Karpas-422 (cell line): ENCODE data around the gene SUCLG2. TPM values are rescaled to one million over a fixed set of nuclear protein-coding genes. Genes with fewer than 3 reads are reported as not detected.

Experiments used
- DNase-seq: peaks from one replicate; pipeline ENCODE4 v3.0.0-alpha.2; 2015
- H2AFZ ChIP-seq: fragments of 200-600 bp; sonication (generic); 2 replicates; pipeline ENCODE4 v1.6.1; 2014; ENCODE audit warnings: antibody characterized with exemption, low read length, mixed read lengths
- H3K27ac ChIP-seq: fragments of 200-600 bp; sonication (generic); 2 replicates; pipeline ENCODE4 v1.5.1; 2014; ENCODE audit warnings: mild to moderate bottlenecking, low read length, moderate library complexity
- H3K27me3 ChIP-seq: fragments of 200-600 bp; sonication (generic); 2 replicates; pipeline ENCODE4 v1.6.1; 2014; ENCODE audit warnings: low read length, mixed read lengths
- H3K36me3 ChIP-seq: fragments of 200-600 bp; sonication (generic); 2 replicates; pipeline ENCODE4 v1.6.1; 2014; ENCODE audit warnings: low read length, mixed read lengths; ENCODE audit not compliant: insufficient read depth
- H3K4me1 ChIP-seq: fragments of 200-600 bp; sonication (generic); 2 replicates; pipeline ENCODE4 v1.6.1; 2014; ENCODE audit warnings: mild to moderate bottlenecking, low read length, mixed read lengths
- H3K4me2 ChIP-seq: fragments of 200-600 bp; sonication (generic); 2 replicates; pipeline ENCODE4 v1.6.1; 2014; ENCODE audit warnings: low read length, low read depth, mild to moderate bottlenecking; ENCODE audit not compliant: poor library complexity, severe bottlenecking
- H3K4me3 ChIP-seq: fragments of 200-600 bp; sonication (generic); 2 replicates; pipeline ENCODE4 v1.5.1; 2014; ENCODE audit warnings: mild to moderate bottlenecking, antibody characterized with exemption, low read length, mixed read lengths
- H3K79me2 ChIP-seq: fragments of 200-600 bp; sonication (generic); 2 replicates; pipeline ENCODE4 v1.6.1; 2014; ENCODE audit warnings: mild to moderate bottlenecking, low read length, mixed read lengths
- H3K9ac ChIP-seq: fragments of 200-600 bp; sonication (generic); 2 replicates; pipeline ENCODE4 v1.6.0; 2014; ENCODE audit warnings: low read length
- H3K9me2 ChIP-seq: fragments of 200-600 bp; sonication (generic), shearing (Covaris generic); replicated peaks from 2 replicates; pipeline ENCODE4 v1.6.0; 2014; ENCODE audit warnings: mild to moderate bottlenecking, low read length, moderate library complexity; ENCODE audit not compliant: insufficient read depth
- H3K9me3 ChIP-seq: fragments of 300-700, 200-600 bp; sonication (generic); 2 replicates; pipeline ENCODE4 v1.6.1; 2014; ENCODE audit warnings: low read length, mixed read lengths
- H4K20me1 ChIP-seq: fragments of 200-600 bp; sonication (generic); 2 replicates; pipeline ENCODE4 v1.6.1; 2014; ENCODE audit warnings: mild to moderate bottlenecking, antibody characterized with exemption, low read length, low read depth; ENCODE audit not compliant: insufficient read depth
- total RNA-seq: library from RNA; depleted of rRNA; stranded (reverse); fragments of >200 nt; shearing (Covaris generic); gene quantifications from 2 replicates; pipeline ENCODE4 v1.2.3, GENCODE V29; 2014; ENCODE audit warnings: low replicate concordance

Gene SUCLG2
- total RNA-seq, 1 experiment from 2014 or later: 53.6 TPM

DNA sequence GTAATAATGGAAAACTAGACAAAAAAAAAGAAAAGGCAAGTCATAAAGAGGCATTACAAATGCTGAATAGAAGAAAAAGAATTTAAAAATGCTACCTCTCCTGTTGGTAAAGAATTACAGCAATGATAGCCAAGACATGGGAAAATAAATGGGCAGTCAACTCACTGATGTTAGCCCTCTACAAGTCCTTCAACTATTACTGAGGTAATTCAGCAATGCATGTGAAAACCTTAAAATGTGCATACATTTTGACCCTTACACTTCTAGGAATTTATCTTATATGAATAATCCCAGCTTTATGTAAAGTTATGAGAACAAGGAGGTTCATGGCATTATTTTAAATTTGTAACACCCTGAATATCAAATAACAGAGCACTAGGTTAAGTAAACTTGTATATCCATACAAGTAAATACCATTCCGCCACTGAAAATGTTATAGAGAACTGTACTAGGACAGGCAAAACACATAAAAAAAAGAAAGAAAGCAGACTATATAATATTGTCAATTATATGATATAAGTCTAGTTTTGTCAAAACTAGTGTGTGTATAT is 166.8 kb downstream of the SUCLG2 start:
- H2AFZ ChIP-seq: no peak overlapping the region
- no peak for DNase-seq
- no peak overlapping the region for H3K4me3 ChIP-seq
- H3K4me1 ChIP-seq: peaks cover 12% of the 10 kb centered on the region
- H3K9me3 ChIP-seq: no peaks in the 10 kb centered on the region
- H3K9me2 ChIP-seq: no peaks in the 10 kb centered on the region
- no peaks in the 10 kb centered on the region for H4K20me1 ChIP-seq
- H3K27me3 ChIP-seq: no peaks in the 10 kb centered on the region
- H3K27ac ChIP-seq: no peak overlapping the region
- H3K9ac ChIP-seq: no peak overlapping the region
- H3K4me2 ChIP-seq: no peak overlapping the region
- H3K36me3 ChIP-seq: no peaks in the 10 kb centered on the region
- H3K79me2 ChIP-seq: no peaks in the 10 kb centered on the region

DNA sequence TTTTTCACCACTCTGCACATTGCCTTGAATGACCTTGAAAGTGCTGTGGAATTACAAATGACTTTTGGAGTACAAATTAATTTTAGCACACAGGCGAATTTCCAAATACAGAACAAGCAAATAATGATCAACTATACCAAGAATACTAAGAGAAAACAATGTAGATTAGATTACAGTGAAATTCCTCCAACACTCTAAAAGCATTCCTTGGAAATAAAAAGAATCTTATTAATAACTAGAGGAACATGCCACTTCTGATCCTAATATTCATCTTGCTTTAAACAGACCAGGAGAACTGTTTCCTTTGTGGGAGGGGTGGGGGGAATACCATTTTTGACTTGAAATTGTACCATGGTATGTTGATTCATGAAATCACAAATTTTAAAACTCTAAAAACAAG is 167.5 kb downstream of the SUCLG2 start:
- DNase-seq: no peak
- peaks cover 12% of the 10 kb centered on the region for H3K4me1 ChIP-seq
- no peaks in the 10 kb centered on the region for H4K20me1 ChIP-seq
- no peak overlapping the region for H3K4me3 ChIP-seq
- no peak overlapping the region for H3K27ac ChIP-seq
- H3K9me3 ChIP-seq: no peaks in the 10 kb centered on the region
- no peak overlapping the region for H3K9ac ChIP-seq
- H3K27me3 ChIP-seq: no peaks in the 10 kb centered on the region
- H2AFZ ChIP-seq: no peak overlapping the region
- no peaks in the 10 kb centered on the region for H3K9me2 ChIP-seq
- no peak overlapping the region for H3K4me2 ChIP-seq
- no peaks in the 10 kb centered on the region for H3K36me3 ChIP-seq
- H3K79me2 ChIP-seq: no peaks in the 10 kb centered on the region

DNA sequence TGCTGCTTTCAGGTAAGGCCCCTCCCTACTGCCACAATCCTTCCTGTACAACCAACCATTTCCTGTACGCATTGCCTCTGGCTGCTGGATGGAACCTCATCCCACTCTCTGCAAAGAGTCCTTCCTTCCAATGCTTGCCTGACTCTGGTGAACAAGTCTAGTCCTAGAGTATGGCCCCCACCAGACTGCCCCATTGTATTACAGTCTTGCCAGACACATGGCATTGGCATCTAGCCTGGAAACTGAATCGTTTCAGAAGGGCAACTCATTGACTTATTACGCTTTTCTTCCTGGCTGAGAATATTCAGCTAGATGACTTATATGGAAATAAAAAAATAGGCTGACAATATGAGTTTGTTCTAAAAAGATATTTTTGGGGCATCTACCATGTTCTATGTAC is 170.3 kb downstream of the SUCLG2 start:
- Histone ChIP-seq H3K4me1 (peaks cover 12% of the 10 kb centered on the region), H3K4me3 (no peak overlapping the region), H2AFZ (no peak overlapping the region), H3K4me2 (no peak overlapping the region), H3K27ac (no peak overlapping the region), H3K79me2 (peaks cover 3% of the 10 kb centered on the region; the same call in 1 of the 2 replicates), H3K27me3 (no peaks in the 10 kb centered on the region), H4K20me1 (no peaks in the 10 kb centered on the region), H3K9me2 (no peaks in the 10 kb centered on the region), H3K9ac (no peak overlapping the region), H3K9me3 (no peaks in the 10 kb centered on the region), H3K36me3 (no peaks in the 10 kb centered on the region)
- no peak for DNase-seq

DNA sequence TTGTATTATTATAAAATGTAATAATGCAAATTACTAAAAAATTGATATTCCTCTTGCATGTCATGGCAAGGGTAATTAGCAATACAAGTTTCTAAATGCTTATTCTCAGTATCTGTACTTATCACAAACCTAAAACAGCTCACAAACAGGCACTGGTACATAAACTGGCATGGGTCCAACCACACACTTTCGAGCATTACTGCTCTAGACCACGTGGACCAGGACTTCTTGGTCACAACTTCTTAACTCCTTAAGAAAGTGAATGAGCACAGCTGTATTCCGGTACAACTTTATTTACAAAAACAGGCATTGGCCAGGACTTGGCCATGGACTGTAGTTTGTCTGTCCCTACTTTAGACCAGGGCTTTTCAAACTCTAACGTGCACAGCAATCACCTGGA is 173.3 kb downstream of the SUCLG2 start:
- H3K27ac ChIP-seq: no peak overlapping the region
- no peak overlapping the region for H3K4me3 ChIP-seq
- no peaks in the 10 kb centered on the region for H3K9me3 ChIP-seq
- H3K9ac ChIP-seq: no peak overlapping the region
- DNase-seq: no peak
- no peaks in the 10 kb centered on the region for H3K27me3 ChIP-seq
- no peaks in the 10 kb centered on the region for H3K4me1 ChIP-seq
- H3K79me2 ChIP-seq: peaks cover 3% of the 10 kb centered on the region; the same call in 1 of the 2 replicates
- H3K36me3 ChIP-seq: no peaks in the 10 kb centered on the region
- no peaks in the 10 kb centered on the region for H4K20me1 ChIP-seq
- no peak overlapping the region for H3K4me2 ChIP-seq
- no peak overlapping the region for H2AFZ ChIP-seq
- no peaks in the 10 kb centered on the region for H3K9me2 ChIP-seq

DNA sequence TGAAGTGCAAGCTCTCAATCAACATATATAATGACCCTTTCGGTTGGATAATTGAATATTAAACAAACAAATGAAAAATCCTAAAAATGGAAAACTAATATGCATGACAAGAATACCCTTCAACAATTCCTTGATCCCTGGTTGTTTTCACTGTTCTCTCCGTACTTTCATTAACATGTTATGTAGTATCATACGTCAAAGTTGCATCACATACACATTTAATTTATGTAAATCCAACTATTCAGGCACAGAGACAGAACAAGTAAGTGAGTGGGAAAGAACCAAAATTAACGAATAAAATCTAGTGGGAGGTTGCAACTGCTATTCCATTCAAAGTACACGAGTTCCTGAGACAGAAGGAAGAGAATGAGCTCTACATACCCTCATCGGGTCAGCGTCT is 176.0 kb downstream of the SUCLG2 start:
- Histone ChIP-seq H3K4me1 (no peaks in the 10 kb centered on the region), H3K9me3 (no peaks in the 10 kb centered on the region), H3K27me3 (no peaks in the 10 kb centered on the region), H4K20me1 (no peaks in the 10 kb centered on the region), H3K79me2 (peaks cover 3% of the 10 kb centered on the region; the same call in 1 of the 2 replicates), H3K36me3 (no peaks in the 10 kb centered on the region), H2AFZ (no peak overlapping the region), H3K4me2 (no peak overlapping the region), H3K27ac (no peak overlapping the region), H3K9ac (no peak overlapping the region), H3K4me3 (no peak overlapping the region), H3K9me2 (no peaks in the 10 kb centered on the region)
- no peak for DNase-seq

DNA sequence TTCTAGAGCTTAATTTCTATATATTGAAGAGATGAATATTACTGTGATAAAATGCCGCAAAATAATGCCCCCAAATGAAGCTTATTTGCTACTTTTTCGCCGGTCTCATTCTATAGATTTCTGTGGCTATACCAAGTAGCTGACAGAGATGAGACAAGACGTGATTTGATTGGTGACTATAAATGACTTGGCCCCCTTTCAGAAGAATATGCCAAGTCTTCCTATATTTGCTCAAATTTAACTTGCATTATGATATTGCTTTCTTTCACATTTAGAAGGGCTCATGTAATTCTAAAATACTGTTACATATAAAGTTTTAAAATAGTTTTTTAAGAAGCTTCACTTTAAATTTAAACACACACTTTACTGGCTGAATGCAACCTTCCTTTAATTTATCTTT is 180.1 kb downstream of the SUCLG2 start:
- Histone ChIP-seq H3K4me1 (no peaks in the 10 kb centered on the region), H3K79me2 (peaks cover 3% of the 10 kb centered on the region; the same call in 1 of the 2 replicates), H3K27ac (no peak overlapping the region), H3K4me3 (no peak overlapping the region), H3K27me3 (no peaks in the 10 kb centered on the region), H3K9me2 (peaks cover 5% of the 10 kb centered on the region; the same call in 1 of the 2 replicates), H3K9me3 (no peaks in the 10 kb centered on the region), H3K36me3 (no peaks in the 10 kb centered on the region), H3K9ac (no peak overlapping the region), H2AFZ (no peak overlapping the region), H4K20me1 (no peaks in the 10 kb centered on the region), H3K4me2 (no peak overlapping the region)
- no peak for DNase-seq

DNA sequence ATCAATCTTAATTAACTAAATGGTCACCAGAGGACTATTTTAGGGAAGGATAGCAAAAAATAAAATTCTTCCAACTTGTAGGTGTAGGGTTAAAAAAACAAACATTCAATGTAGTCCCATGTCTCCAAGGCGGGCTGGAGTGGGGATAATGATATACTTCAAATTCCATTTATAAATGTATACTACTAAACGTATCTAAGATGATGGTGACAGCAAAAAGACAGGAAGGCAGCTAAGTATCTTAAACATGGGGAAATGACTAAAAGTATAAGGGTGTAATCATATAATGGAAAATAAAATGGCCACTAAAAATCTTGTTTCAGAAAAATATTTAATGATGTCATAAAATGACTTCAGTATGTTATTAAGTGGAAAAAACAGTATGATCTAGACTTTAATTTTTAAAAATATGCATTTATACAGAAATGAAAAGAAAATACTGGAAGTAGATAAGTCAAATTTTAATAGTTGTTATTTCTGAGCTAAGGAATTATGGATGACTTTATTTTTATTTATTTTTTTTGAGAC is 181.7 kb downstream of the SUCLG2 start:
- H2AFZ ChIP-seq: no peak overlapping the region
- H3K36me3 ChIP-seq: no peaks in the 10 kb centered on the region
- no peaks in the 10 kb centered on the region for H3K27me3 ChIP-seq
- H4K20me1 ChIP-seq: no peaks in the 10 kb centered on the region
- peaks cover 5% of the 10 kb centered on the region; the same call in 1 of the 2 replicates for H3K9me2 ChIP-seq
- H3K9me3 ChIP-seq: no peaks in the 10 kb centered on the region
- no peak overlapping the region for H3K4me2 ChIP-seq
- H3K27ac ChIP-seq: no peak overlapping the region
- 0 out of 2 replicates have a peak, but pooled peaks cover 2% of the 10 kb centered on the region for H3K79me2 ChIP-seq
- no peak for DNase-seq
- no peak overlapping the region for H3K4me3 ChIP-seq
- H3K4me1 ChIP-seq: no peaks in the 10 kb centered on the region
- no peak overlapping the region for H3K9ac ChIP-seq

DNA sequence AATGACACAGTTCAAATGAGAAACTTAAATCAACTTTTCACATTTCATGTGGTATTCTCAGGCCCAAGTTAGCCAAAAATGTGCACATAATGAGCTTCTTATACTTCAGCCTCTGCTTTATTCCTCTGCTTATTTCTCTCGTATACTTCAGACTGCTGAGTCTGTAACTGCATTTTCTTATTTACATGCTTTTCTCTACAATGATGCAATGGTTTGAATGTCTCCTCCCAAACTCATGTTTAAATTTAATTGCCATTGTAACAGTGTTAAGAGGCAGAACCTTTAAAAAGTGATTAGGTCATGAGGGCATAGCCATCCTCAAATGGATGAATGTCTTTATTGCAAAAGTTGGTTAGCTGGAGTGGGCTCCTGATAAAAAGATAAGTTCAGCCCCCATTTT is 184.2 kb downstream of the SUCLG2 start:
- no peak overlapping the region for H2AFZ ChIP-seq
- no peaks in the 10 kb centered on the region for H4K20me1 ChIP-seq
- no peak overlapping the region for H3K4me3 ChIP-seq
- H3K27ac ChIP-seq: no peak overlapping the region
- no peaks in the 10 kb centered on the region for H3K27me3 ChIP-seq
- H3K9ac ChIP-seq: no peak overlapping the region
- H3K9me2 ChIP-seq: peaks cover 5% of the 10 kb centered on the region; the same call in 1 of the 2 replicates
- DNase-seq: no peak
- H3K4me2 ChIP-seq: no peak overlapping the region
- H3K79me2 ChIP-seq: 0 out of 2 replicates have a peak, but pooled peaks cover 2% of the 10 kb centered on the region
- no peaks in the 10 kb centered on the region for H3K4me1 ChIP-seq
- no peaks in the 10 kb centered on the region for H3K9me3 ChIP-seq
- H3K36me3 ChIP-seq: no peaks in the 10 kb centered on the region
